Osteoblast (primary cell): ENCODE data around the gene AK4. TPM values are rescaled to one million over a fixed set of nuclear protein-coding genes. Genes with fewer than 3 reads are reported as not detected.
"Not testable (repeated sequence)": the region's sequence is repeated elsewhere in the genome, so short reads cannot be mapped to it uniquely, and the experiment has no call there.

ENCODE experiments used
- DNase-seq: peaks from one replicate; pipeline ENCODE4 v3.0.0; 2011; ENCODE audit warnings: low spot score, mixed read lengths; ENCODE audit not compliant: insufficient read length; ENCODE audit errors: missing footprints
- H2AFZ ChIP-seq: 2 replicates; pipeline ENCODE4 v1.6.0; 2011; ENCODE audit warnings: mild to moderate bottlenecking, low read length
- H3K27ac ChIP-seq: 2 replicates; pipeline ENCODE4 v1.5.1; 2011; ENCODE audit warnings: mild to moderate bottlenecking, low read depth, low read length, moderate library complexity
- H3K27me3 ChIP-seq: 2 replicates; pipeline ENCODE4 v1.6.0; 2012; ENCODE audit warnings: mild to moderate bottlenecking, control low read depth, inconsistent platforms, low read length, moderate library complexity; ENCODE audit not compliant: insufficient read depth
- H3K36me3 ChIP-seq: 2 replicates; pipeline ENCODE4 v1.5.1; 2011; ENCODE audit warnings: mild to moderate bottlenecking, low read length, control low read depth, moderate library complexity; ENCODE audit not compliant: insufficient read depth
- H3K4me1 ChIP-seq: 2 replicates; pipeline ENCODE4 v1.5.1; 2011; ENCODE audit warnings: mild to moderate bottlenecking, low read length, control low read depth, moderate library complexity; ENCODE audit not compliant: insufficient read depth
- H3K4me2 ChIP-seq: 2 replicates; pipeline ENCODE4 v1.6.0; 2011; ENCODE audit warnings: mild to moderate bottlenecking, low read length; ENCODE audit not compliant: insufficient read depth
- H3K4me3 ChIP-seq: fragments of 200-600 bp; sonication (generic); 3 replicates; pipeline ENCODE4 v1.5.1; 2012; ENCODE audit warnings: mild to moderate bottlenecking, low read length, inconsistent platforms; ENCODE audit not compliant: insufficient read depth
- H3K79me2 ChIP-seq: 2 replicates; pipeline ENCODE4 v1.6.0; 2012; ENCODE audit warnings: mild to moderate bottlenecking, low read length, control low read depth, inconsistent platforms; ENCODE audit not compliant: insufficient read depth
- H3K9me3 ChIP-seq: 2 replicates; pipeline ENCODE4 v1.5.1; 2011; ENCODE audit warnings: low read depth, low read length, control low read depth
- H4K20me1 ChIP-seq: 2 replicates; pipeline ENCODE4 v1.6.0; 2012; ENCODE audit warnings: mild to moderate bottlenecking, low read length, control low read depth; ENCODE audit not compliant: insufficient read depth
- total RNA-seq: library from RNA; depleted of rRNA; stranded (reverse); fragments of >200 nt; gene quantifications from 2 replicates; pipeline ENCODE4 v1.2.3, GENCODE V29; 2012
- TF ChIP-seq, protein P1 (sequence below): IDR thresholded peaks from 2 replicates; pipeline ENCODE4 v1.5.1; 2011; ENCODE audit warnings: mild to moderate bottlenecking, low read depth, low read length, moderate library complexity; ENCODE audit errors: extremely low read depth

Gene AK4
- total RNA-seq: 18.3 and 37.6 TPM in 2 replicates

DNA sequence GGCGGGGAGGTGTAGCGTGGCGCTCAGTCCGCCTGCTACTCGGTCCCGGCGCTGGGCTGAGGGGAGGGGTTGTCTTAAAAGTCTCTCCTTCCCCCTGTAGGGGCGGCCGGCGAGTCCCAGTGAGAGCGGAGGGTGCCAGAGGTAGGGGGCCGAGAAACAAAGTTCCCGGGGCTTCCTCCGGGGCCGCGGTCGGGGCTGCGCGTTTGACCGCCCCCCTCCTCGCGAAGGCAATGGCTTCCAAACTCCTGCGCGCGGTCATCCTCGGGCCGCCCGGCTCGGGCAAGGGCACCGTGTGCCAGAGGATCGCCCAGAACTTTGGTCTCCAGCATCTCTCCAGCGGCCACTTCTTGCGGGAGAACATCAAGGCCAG lies at the start of gene AK4:
TSS of gene AK4 (plus strand) at position 26 of the 370 bp plus-strand sequence. CDS start at position 231, 205 bp downstream.
- not testable (repeated sequence) for H3K36me3 ChIP-seq, H3K27ac ChIP-seq, H4K20me1 ChIP-seq, H3K4me1 ChIP-seq, H3K9me3 ChIP-seq, DNase-seq, H3K79me2 ChIP-seq
- Histone ChIP-seq H3K4me2 (peak within 1 kb of the TSS; percentile 84), H3K4me3 (peak within 1 kb of the TSS; percentile 78), H2AFZ (peak within 1 kb of the TSS; percentile 56), H3K27me3 (peaks cover 19% of the 10 kb centered on the region)

DNA sequence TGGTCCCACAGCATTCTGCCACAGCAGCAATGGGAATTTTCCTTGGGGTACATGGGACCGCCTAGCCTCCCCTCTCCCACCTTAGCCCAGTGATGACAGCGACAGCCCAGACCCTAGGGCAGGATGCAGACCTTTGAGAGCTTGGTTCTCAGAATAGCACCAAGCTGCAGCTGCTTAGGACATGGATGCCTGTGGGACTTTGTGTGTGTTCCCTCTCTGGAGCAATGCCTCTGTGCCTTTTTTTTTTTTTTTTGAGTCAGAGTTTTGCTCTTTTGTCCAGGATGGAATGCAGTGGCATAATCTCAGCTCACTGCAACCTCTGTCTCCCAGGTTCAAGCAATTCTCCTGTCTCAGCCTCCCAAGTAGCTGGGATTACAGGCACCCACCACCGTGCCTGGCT lies 44.2 kb upstream of the AK4 start:
- TF ChIP-seq, protein P1, sequence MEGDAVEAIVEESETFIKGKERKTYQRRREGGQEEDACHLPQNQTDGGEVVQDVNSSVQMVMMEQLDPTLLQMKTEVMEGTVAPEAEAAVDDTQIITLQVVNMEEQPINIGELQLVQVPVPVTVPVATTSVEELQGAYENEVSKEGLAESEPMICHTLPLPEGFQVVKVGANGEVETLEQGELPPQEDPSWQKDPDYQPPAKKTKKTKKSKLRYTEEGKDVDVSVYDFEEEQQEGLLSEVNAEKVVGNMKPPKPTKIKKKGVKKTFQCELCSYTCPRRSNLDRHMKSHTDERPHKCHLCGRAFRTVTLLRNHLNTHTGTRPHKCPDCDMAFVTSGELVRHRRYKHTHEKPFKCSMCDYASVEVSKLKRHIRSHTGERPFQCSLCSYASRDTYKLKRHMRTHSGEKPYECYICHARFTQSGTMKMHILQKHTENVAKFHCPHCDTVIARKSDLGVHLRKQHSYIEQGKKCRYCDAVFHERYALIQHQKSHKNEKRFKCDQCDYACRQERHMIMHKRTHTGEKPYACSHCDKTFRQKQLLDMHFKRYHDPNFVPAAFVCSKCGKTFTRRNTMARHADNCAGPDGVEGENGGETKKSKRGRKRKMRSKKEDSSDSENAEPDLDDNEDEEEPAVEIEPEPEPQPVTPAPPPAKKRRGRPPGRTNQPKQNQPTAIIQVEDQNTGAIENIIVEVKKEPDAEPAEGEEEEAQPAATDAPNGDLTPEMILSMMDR: no peak
- Histone ChIP-seq H3K36me3 (no peaks in the 10 kb centered on the region), H3K9me3 (no peaks in the 10 kb centered on the region), H4K20me1 (no peaks in the 10 kb centered on the region), H3K4me3 (no peak overlapping the region), H3K79me2 (no peaks in the 10 kb centered on the region), H3K27ac (no peak overlapping the region), H2AFZ (no peak overlapping the region), H3K27me3 (peaks cover 6% of the 10 kb centered on the region), H3K4me2 (no peak overlapping the region), H3K4me1 (no peaks in the 10 kb centered on the region)
- DNase-seq: peak; percentile 52

DNA sequence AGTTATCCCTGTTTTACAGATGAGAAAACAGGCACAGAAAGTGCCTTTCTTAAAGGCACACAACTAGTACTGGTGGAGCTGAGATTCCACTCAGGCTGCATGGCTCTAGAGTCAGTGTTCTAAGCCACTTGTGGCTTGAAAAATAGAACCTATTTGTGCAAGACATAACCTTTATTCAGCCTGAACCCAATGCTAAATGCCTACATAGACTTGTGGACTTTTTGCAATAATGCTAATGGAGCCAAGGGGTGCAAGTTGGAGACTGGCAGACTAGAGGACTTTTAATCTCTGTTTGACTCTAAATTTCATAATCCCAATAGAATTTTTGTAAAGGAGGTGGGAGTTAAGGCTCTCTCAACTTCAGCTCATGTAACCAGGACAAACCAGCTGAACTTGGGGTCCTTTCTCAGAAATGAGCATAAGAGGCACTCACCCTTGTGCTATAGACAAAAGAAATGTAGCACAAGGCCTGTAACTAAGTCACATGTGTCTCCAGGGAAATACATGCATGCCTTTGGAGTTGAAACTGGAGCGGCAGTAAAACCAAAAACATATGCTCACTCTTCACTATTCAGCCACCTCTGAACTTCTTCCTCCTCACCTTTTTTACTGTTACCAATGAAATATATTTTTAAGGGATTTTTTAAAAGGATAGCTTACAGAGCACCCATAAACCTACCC lies 43.0 kb upstream of the AK4 start:
- Histone ChIP-seq H3K27ac (no peak overlapping the region), H3K27me3 (peaks cover 8% of the 10 kb centered on the region), H4K20me1 (no peaks in the 10 kb centered on the region), H3K9me3 (no peaks in the 10 kb centered on the region), H3K4me2 (no peak overlapping the region), H3K79me2 (no peaks in the 10 kb centered on the region), H3K36me3 (no peaks in the 10 kb centered on the region), H3K4me1 (no peaks in the 10 kb centered on the region), H3K4me3 (no peak overlapping the region), H2AFZ (no peak overlapping the region)
- TF ChIP-seq, protein P1: no peak
- peak; percentile 36 for DNase-seq

DNA sequence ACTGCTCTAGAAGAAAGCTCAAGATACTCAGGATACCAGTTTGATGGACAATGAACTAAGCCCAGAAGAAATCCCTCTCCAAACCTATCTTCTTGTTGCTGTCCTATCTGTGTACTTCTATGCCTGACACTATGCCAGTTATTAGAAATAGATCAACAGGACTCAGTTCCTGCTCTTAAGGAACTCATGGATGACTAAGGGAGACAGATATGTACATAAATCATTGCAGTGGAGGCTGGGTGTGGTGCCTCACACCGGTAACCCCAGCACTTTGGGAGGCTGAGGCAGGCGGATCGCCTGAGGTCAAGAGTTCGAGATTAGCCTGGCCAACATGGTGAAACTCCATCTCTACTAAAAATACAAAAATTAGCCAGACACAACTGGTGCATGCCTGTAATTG lies 42.4 kb upstream of the AK4 start:
- TF ChIP-seq, protein P1: no peak
- Histone ChIP-seq H3K4me2 (no peak overlapping the region), H3K4me1 (no peaks in the 10 kb centered on the region), H3K4me3 (no peak overlapping the region), H2AFZ (no peak overlapping the region), H3K27ac (no peak overlapping the region), H3K9me3 (no peaks in the 10 kb centered on the region), H3K79me2 (no peaks in the 10 kb centered on the region), H4K20me1 (no peaks in the 10 kb centered on the region), H3K36me3 (no peaks in the 10 kb centered on the region), H3K27me3 (peaks cover 8% of the 10 kb centered on the region)
- peak; percentile 32 for DNase-seq
